AG04450 (cell line): Measurements from ENCODE around the gene FANCD2. TPM values are rescaled to one million over a fixed set of nuclear protein-coding genes. Genes with fewer than 3 reads are reported as not detected.
"Not testable (repeated sequence)": the region's sequence is repeated elsewhere in the genome, so short reads cannot be mapped to it uniquely, and the experiment has no call there.

Experiments
- CTCF ChIA-PET: fragments of 300-600, 350-600 bp; formaldehyde crosslinking; extraction: SDS; loops from one replicate; lab custom pipeline; 2022; ENCODE audit warnings: antibody characterized with exemption, inconsistent platforms; lab: Charles Lee
- POLR2A ChIA-PET: fragments of 350-600 bp; formaldehyde crosslinking; extraction: SDS; loops from one replicate; lab custom pipeline; 2021; ENCODE audit warnings: antibody characterized with exemption, inconsistent platforms; lab: Yijun Ruan, JAX
- DNase-seq: peaks from one replicate; pipeline ENCODE4 v3.0.0-alpha.2; 2011; ENCODE audit warnings: low read depth, low spot score
- H3K27ac ChIP-seq: one replicate; pipeline ENCODE4 v1.5.1; 2012; ENCODE audit warnings: low read depth, low read length, control low read depth
- H3K27me3 ChIP-seq: one replicate; pipeline ENCODE4 v1.6.0; 2012; ENCODE audit warnings: low read length; ENCODE audit not compliant: control insufficient read depth, insufficient read depth
- H3K4me3 ChIP-seq: 2 replicates; pipeline ENCODE4 v1.5.1; 2011; ENCODE audit warnings: mild to moderate bottlenecking, low read depth, low read length, control low read depth
- H3K9me3 ChIP-seq: 2 replicates; pipeline ENCODE4 v1.5.1; 2012; ENCODE audit warnings: low read length; ENCODE audit not compliant: control insufficient read depth, insufficient read depth
- CTCF ChIP-seq: IDR thresholded peaks from 2 replicates; pipeline ENCODE4 v1.5.1; 2011; ENCODE audit warnings: low read depth, low read length, control low read depth, inconsistent platforms
- polyA plus RNA-seq: library from polyadenylated mRNA; depleted of rRNA; stranded (reverse); fragments of >200 nt; gene quantifications from 2 replicates; pipeline ENCODE4 v1.2.3, GENCODE V29; 2011

The FANCD2 gene
- polyA plus RNA-seq, 1 experiment = 5.4 TPM

GRCh38 chr3:10004506-10004905 is 21.7 kb upstream of the FANCD2 start:
- H3K4me3 ChIP-seq = no peak overlapping the region
- no peaks in the 10 kb centered on the region for H3K9me3 ChIP-seq
- CTCF ChIA-PET = no interaction called here
- no peak overlapping the region for H3K27ac ChIP-seq
- TF ChIP-seq CTCF = no peak
- no peak for DNase-seq
- POLR2A ChIA-PET = no interaction called here
- no peaks in the 10 kb centered on the region for H3K27me3 ChIP-seq

GRCh38 chr3:10004960-10005564 is 21.2 kb upstream of the FANCD2 start:
- TF ChIP-seq CTCF = no peak
- ChIA-PET POLR2A (interaction anchor here (0.7 kb wide), 1 partner anchor 20 kb away, joined by 5 read pairs; no protein-coding TSS in a partner anchor), CTCF (no interaction called here)
- Histone ChIP-seq H3K27ac (no peak overlapping the region), H3K9me3 (no peaks in the 10 kb centered on the region), H3K4me3 (no peak overlapping the region), H3K27me3 (no peaks in the 10 kb centered on the region)
- DNase-seq = no peak

- CTCF ChIA-PET = no interaction called here
Observed at GRCh38 chr3:10006048-10006761, 20.0 kb upstream of the FANCD2 start.

GRCh38 chr3:10006762-10007090 is 19.5 kb upstream of the FANCD2 start:
- no peak for TF ChIP-seq CTCF
- POLR2A ChIA-PET = no interaction called here
- Histone ChIP-seq H3K4me3 (no peak overlapping the region), H3K27me3 (no peaks in the 10 kb centered on the region), H3K9me3 (no peaks in the 10 kb centered on the region; the same call in 1 of the 2 replicates), H3K27ac (no peak overlapping the region)
- CTCF ChIA-PET = no interaction called here
- DNase-seq = no peak

More at GRCh38 chr3:10006048-10006761, 20.0 kb upstream of the FANCD2 start:
- POLR2A ChIA-PET = no interaction called here
- H3K27ac ChIP-seq = no peak overlapping the region
- no peak overlapping the region for H3K4me3 ChIP-seq
- no peak for DNase-seq
- TF ChIP-seq CTCF = no peak
- no peaks in the 10 kb centered on the region for H3K27me3 ChIP-seq
- no peaks in the 10 kb centered on the region; the same call in 1 of the 2 replicates for H3K9me3 ChIP-seq

- no peak for TF ChIP-seq CTCF
- H3K9me3 ChIP-seq = no peaks in the 10 kb centered on the region; the same call in 1 of the 2 replicates
- ChIA-PET POLR2A (no interaction called here), CTCF (no interaction called here)
- no peak overlapping the region for H3K4me3 ChIP-seq
- no peak for DNase-seq
- no peaks in the 10 kb centered on the region for H3K27me3 ChIP-seq
- H3K27ac ChIP-seq = no peak overlapping the region
Observed at GRCh38 chr3:10007126-10007782, 19.0 kb upstream of the FANCD2 start.

- H3K27me3 ChIP-seq, CTCF ChIA-PET, H3K4me3 ChIP-seq, DNase-seq, H3K27ac ChIP-seq, H3K9me3 ChIP-seq: not testable (repeated sequence)
- POLR2A ChIA-PET = interaction anchor here (0.8 kb wide), 1 partner anchor 287 kb away, joined by 3 read pairs; no protein-coding TSS in a partner anchor
Observed at GRCh38 chr3:10008216-10008587, 18.0 kb upstream of the FANCD2 start.
